Osteoblast (primary cell): ENCODE measurements around the gene C19orf67. TPM values are rescaled to one million over a fixed set of nuclear protein-coding genes. Genes with fewer than 3 reads are reported as not detected.
A peak's percentile ranks its signal among the peaks of the same experiment; 100 is the strongest.

Experiments used
- DNase-seq: peaks from one replicate; pipeline ENCODE4 v3.0.0; 2011; ENCODE audit warnings: low spot score, mixed read lengths; ENCODE audit not compliant: insufficient read length; ENCODE audit errors: missing footprints
- H2AFZ ChIP-seq: 2 replicates; pipeline ENCODE4 v1.6.0; 2011; ENCODE audit warnings: mild to moderate bottlenecking, low read length
- H3K27ac ChIP-seq: 2 replicates; pipeline ENCODE4 v1.5.1; 2011; ENCODE audit warnings: mild to moderate bottlenecking, low read depth, low read length, moderate library complexity
- H3K27me3 ChIP-seq: 2 replicates; pipeline ENCODE4 v1.6.0; 2012; ENCODE audit warnings: mild to moderate bottlenecking, control low read depth, inconsistent platforms, low read length, moderate library complexity; ENCODE audit not compliant: insufficient read depth
- H3K36me3 ChIP-seq: 2 replicates; pipeline ENCODE4 v1.5.1; 2011; ENCODE audit warnings: mild to moderate bottlenecking, low read length, control low read depth, moderate library complexity; ENCODE audit not compliant: insufficient read depth
- H3K4me1 ChIP-seq: 2 replicates; pipeline ENCODE4 v1.5.1; 2011; ENCODE audit warnings: mild to moderate bottlenecking, low read length, control low read depth, moderate library complexity; ENCODE audit not compliant: insufficient read depth
- H3K4me2 ChIP-seq: 2 replicates; pipeline ENCODE4 v1.6.0; 2011; ENCODE audit warnings: mild to moderate bottlenecking, low read length; ENCODE audit not compliant: insufficient read depth
- H3K4me3 ChIP-seq: fragments of 200-600 bp; sonication (generic); 3 replicates; pipeline ENCODE4 v1.5.1; 2012; ENCODE audit warnings: mild to moderate bottlenecking, low read length, inconsistent platforms; ENCODE audit not compliant: insufficient read depth
- H3K79me2 ChIP-seq: 2 replicates; pipeline ENCODE4 v1.6.0; 2012; ENCODE audit warnings: mild to moderate bottlenecking, low read length, control low read depth, inconsistent platforms; ENCODE audit not compliant: insufficient read depth
- H3K9me3 ChIP-seq: 2 replicates; pipeline ENCODE4 v1.5.1; 2011; ENCODE audit warnings: low read depth, low read length, control low read depth
- H4K20me1 ChIP-seq: 2 replicates; pipeline ENCODE4 v1.6.0; 2012; ENCODE audit warnings: mild to moderate bottlenecking, low read length, control low read depth; ENCODE audit not compliant: insufficient read depth
- CTCF ChIP-seq: IDR thresholded peaks from 2 replicates; pipeline ENCODE4 v1.5.1; 2011; ENCODE audit warnings: mild to moderate bottlenecking, low read depth, low read length, moderate library complexity; ENCODE audit errors: extremely low read depth
- total RNA-seq: library from RNA; depleted of rRNA; stranded (reverse); fragments of >200 nt; gene quantifications from 2 replicates; pipeline ENCODE4 v1.2.3, GENCODE V29; 2012

C19orf67 gene
- total RNA-seq, 1 donor, result not detected

- no peaks in the 10 kb centered on the region for H3K79me2 ChIP-seq
- no peak overlapping the region for H3K4me2 ChIP-seq
- no peak overlapping the region for H3K27ac ChIP-seq
- H2AFZ ChIP-seq, result no peak overlapping the region
- H3K9me3 ChIP-seq, result no peaks in the 10 kb centered on the region
- H3K4me3 ChIP-seq, result no peak overlapping the region
- TF ChIP-seq CTCF, result no peak
- no peaks in the 10 kb centered on the region for H3K36me3 ChIP-seq
- no peaks in the 10 kb centered on the region for H4K20me1 ChIP-seq
- H3K4me1 ChIP-seq, result peaks cover 14% of the 10 kb centered on the region
- no peak for DNase-seq
- no peaks in the 10 kb centered on the region for H3K27me3 ChIP-seq
These were observed 15.1 kb downstream of the C19orf67 start for GRCh38 chr19:14070268-14071050.

- Histone ChIP-seq H3K4me2 (no peak overlapping the region), H3K4me1 (no peaks in the 10 kb centered on the region), H3K4me3 (no peak overlapping the region), H3K9me3 (no peaks in the 10 kb centered on the region), H3K79me2 (no peaks in the 10 kb centered on the region), H2AFZ (no peak overlapping the region), H3K27ac (no peak overlapping the region), H4K20me1 (no peaks in the 10 kb centered on the region), H3K36me3 (no peaks in the 10 kb centered on the region), H3K27me3 (no peaks in the 10 kb centered on the region)
- no peak for DNase-seq
- no peak for TF ChIP-seq CTCF
These were observed 19.4 kb downstream of the C19orf67 start for GRCh38 chr19:14066134-14066533.

- Histone ChIP-seq H3K9me3 (no peaks in the 10 kb centered on the region), H3K4me3 (no peak overlapping the region), H3K27me3 (peaks cover 15% of the 10 kb centered on the region), H4K20me1 (no peaks in the 10 kb centered on the region), H3K27ac (no peak overlapping the region), H3K79me2 (no peaks in the 10 kb centered on the region), H3K4me2 (no peak overlapping the region), H3K4me1 (no peaks in the 10 kb centered on the region), H3K36me3 (no peaks in the 10 kb centered on the region), H2AFZ (no peak overlapping the region)
- no peak for TF ChIP-seq CTCF
- DNase-seq, result peak; percentile 63
These were observed 22.5 kb downstream of the C19orf67 start for GRCh38 chr19:14063105-14063504.

- H3K27ac ChIP-seq, result no peak overlapping the region
- no peak overlapping the region for H3K4me3 ChIP-seq
- H3K9me3 ChIP-seq, result no peaks in the 10 kb centered on the region
- no peaks in the 10 kb centered on the region for H3K4me1 ChIP-seq
- H2AFZ ChIP-seq, result no peak overlapping the region
- H3K79me2 ChIP-seq, result no peaks in the 10 kb centered on the region
- no peak for DNase-seq
- TF ChIP-seq CTCF, result no peak
- no peak overlapping the region for H3K4me2 ChIP-seq
- no peaks in the 10 kb centered on the region for H3K36me3 ChIP-seq
- no peaks in the 10 kb centered on the region for H4K20me1 ChIP-seq
- peaks cover 18% of the 10 kb centered on the region for H3K27me3 ChIP-seq
These were observed 23.1 kb downstream of the C19orf67 start for GRCh38 chr19:14062558-14062855.
